Neural progenitor cell (in vitro differentiated cells): ENCODE measurements around the gene CENPO. TPM values are rescaled to one million over a fixed set of nuclear protein-coding genes. Genes with fewer than 3 reads are reported as not detected.
"Not testable (repeated sequence)": the region's sequence is repeated elsewhere in the genome, so short reads cannot be mapped to it uniquely, and the experiment has no call there.

Experiments used
- DNase-seq: peaks from one replicate; pipeline ENCODE4 v3.0.0-alpha.2; 2016; ENCODE audit warnings: low spot score
- H2AFZ ChIP-seq: fragments of 200-600 bp; sonication (generic); replicated peaks from 2 replicates; pipeline ENCODE4 v1.6.1; 2016; ENCODE audit warnings: antibody characterized with exemption
- H3F3A ChIP-seq: fragments of 200-600 bp; sonication (generic); 2 replicates; pipeline ENCODE4 v1.6.1; 2016; ENCODE audit warnings: antibody characterized with exemption, low read depth
- H3K27ac ChIP-seq: fragments of 200-600 bp; sonication (generic); 2 replicates; pipeline ENCODE4 v1.5.1; 2016; ENCODE audit warnings: mild to moderate bottlenecking
- H3K27me3 ChIP-seq: fragments of 200-600 bp; sonication (generic); 2 replicates; pipeline ENCODE4 v1.6.1; 2016; ENCODE audit warnings: mild to moderate bottlenecking, moderate library complexity
- H3K36me3 ChIP-seq: fragments of 200-600 bp; sonication (generic); 2 replicates; pipeline ENCODE4 v1.5.1; 2016
- H3K4me1 ChIP-seq: fragments of 200-600 bp; sonication (generic); 2 replicates; pipeline ENCODE4 v1.6.1; 2016; ENCODE audit warnings: mixed run types
- H3K4me2 ChIP-seq: fragments of 200-600 bp; sonication (generic); 2 replicates; pipeline ENCODE4 v1.6.1; 2016
- H3K4me3 ChIP-seq: fragments of 200-600 bp; sonication (generic); 2 replicates; pipeline ENCODE4 v1.5.1; 2016
- H3K79me2 ChIP-seq: fragments of 200-600 bp; sonication (generic); 2 replicates; pipeline ENCODE4 v1.6.1; 2016; ENCODE audit warnings: low read depth
- H3K9ac ChIP-seq: fragments of 200-600 bp; sonication (generic); 2 replicates; pipeline ENCODE4 v1.6.1; 2016
- H3K9me3 ChIP-seq: fragments of 200-600 bp; sonication (generic); 2 replicates; pipeline ENCODE4 v1.5.1; 2016; ENCODE audit warnings: low read depth
- H4K20me1 ChIP-seq: fragments of 200-600 bp; sonication (generic); 2 replicates; pipeline ENCODE4 v1.6.1; 2016; ENCODE audit warnings: low read depth
- H3K27ac Mint-ChIP-seq: 3 replicates; pipeline ENCODE4 v1.8.0; 2021; ENCODE audit warnings: mixed read lengths
- H3K27me3 Mint-ChIP-seq: 2 replicates; pipeline ENCODE4 v1.8.0; 2022; ENCODE audit warnings: low read depth, mild to moderate bottlenecking, inconsistent platforms, moderate library complexity, mixed read lengths; ENCODE audit not compliant: insufficient read depth
- H3K36me3 Mint-ChIP-seq: 3 replicates; pipeline ENCODE4 v1.8.0; 2021; ENCODE audit warnings: mixed read lengths
- H3K4me1 Mint-ChIP-seq: 3 replicates; pipeline ENCODE4 v1.8.0; 2021; ENCODE audit warnings: mixed read lengths
- H3K4me3 Mint-ChIP-seq: 3 replicates; pipeline ENCODE4 v1.8.0; 2021; ENCODE audit warnings: mild to moderate bottlenecking, moderate library complexity, mixed read lengths
- H3K9me3 Mint-ChIP-seq: 3 replicates; pipeline ENCODE4 v1.8.0; 2020; ENCODE audit warnings: mixed read lengths
- CTCF ChIP-seq: fragments of 200-600 bp; sonication (generic); IDR thresholded peaks from 2 replicates; pipeline ENCODE4 v1.5.1; 2017; ENCODE audit warnings: antibody characterized with exemption, mild to moderate bottlenecking
- EZH2 ChIP-seq: fragments of 200-600 bp; sonication (generic); IDR thresholded peaks from 2 replicates; pipeline ENCODE4 v1.6.1; 2017; ENCODE audit warnings: antibody characterized with exemption, mild to moderate bottlenecking, moderate library complexity
- EZH2phosphoT487 ChIP-seq: fragments of 200-600 bp; sonication (generic); IDR thresholded peaks from 2 replicates; pipeline ENCODE4 v1.6.1; 2017; ENCODE audit warnings: antibody characterized with exemption
- total RNA-seq: library from RNA; depleted of rRNA; stranded (reverse); fragments of >200 nt; gene quantifications from 2 replicates; pipeline ENCODE4 v1.2.3, GENCODE V29; 2015; ENCODE audit warnings: low replicate concordance

CENPO gene
- total RNA-seq, 1 donor from 2014 or later, result 50.6 TPM

GRCh38 chr2:24797644-24798043 is 4.4 kb downstream of the CENPO start:
- H3F3A ChIP-seq, result peaks cover 16% of the 10 kb centered on the region
- Mint-ChIP-seq H3K27ac (no peak overlapping the region), H3K9me3 (peaks cover 27% of the 10 kb centered on the region), H3K4me1 (peaks cover 15% of the 10 kb centered on the region), H3K27me3 (peaks cover 2% of the 10 kb centered on the region), H3K4me3 (no peak overlapping the region), H3K36me3 (peaks cover 49% of the 10 kb centered on the region)
- H3K79me2 ChIP-seq, result peaks cover 87% of the 10 kb centered on the region
- H3K27me3 ChIP-seq, result no peaks in the 10 kb centered on the region
- H3K36me3 ChIP-seq, result peaks cover 38% of the 10 kb centered on the region
- H4K20me1 ChIP-seq, result no peaks in the 10 kb centered on the region
- no peak overlapping the region for H2AFZ ChIP-seq
- no peak overlapping the region for H3K4me2 ChIP-seq
- peaks cover 14% of the 10 kb centered on the region for H3K4me1 ChIP-seq
- no peak overlapping the region for H3K9ac ChIP-seq
- TF ChIP-seq EZH2 (no peak), CTCF (no peak), EZH2phosphoT487 (no peak)
- no peak overlapping the region for H3K4me3 ChIP-seq
- H3K27ac ChIP-seq, result no peak overlapping the region
- no peaks in the 10 kb centered on the region for H3K9me3 ChIP-seq
- DNase-seq, result no peak

- H3K4me2 ChIP-seq, H3K4me3 Mint-ChIP-seq, H3K4me1 Mint-ChIP-seq, H4K20me1 ChIP-seq, H3K4me3 ChIP-seq, DNase-seq, H3K4me1 ChIP-seq, H3K27me3 ChIP-seq, H3K9me3 ChIP-seq, H3K9ac ChIP-seq, H3K27ac ChIP-seq, H3K27me3 Mint-ChIP-seq, H2AFZ ChIP-seq, H3F3A ChIP-seq, H3K27ac Mint-ChIP-seq: not testable (repeated sequence)
- Histone ChIP-seq H3K79me2 (peaks cover 92% of the 10 kb centered on the region), H3K36me3 (peaks cover 34% of the 10 kb centered on the region)
- Mint-ChIP-seq H3K9me3 (peaks cover 48% of the 10 kb centered on the region), H3K36me3 (peaks cover 74% of the 10 kb centered on the region)
Measured at GRCh38 chr2:24800487-24800886, 7.3 kb downstream of the CENPO start.

GRCh38 chr2:24805811-24806660 is 12.8 kb downstream of the CENPO start:
- H3K36me3 Mint-ChIP-seq, result peaks cover 66% of the 10 kb centered on the region
- H3K27ac Mint-ChIP-seq, H3K4me3 ChIP-seq: not testable (repeated sequence)

GRCh38 chr2:24806661-24807036 is 13.4 kb downstream of the CENPO start:
- H3K4me2 ChIP-seq, result no peak overlapping the region
- peaks cover 38% of the 10 kb centered on the region for H3K36me3 ChIP-seq
- Mint-ChIP-seq H3K27ac (no peak overlapping the region), H3K4me1 (no peaks in the 10 kb centered on the region), H3K27me3 (peaks cover 2% of the 10 kb centered on the region), H3K9me3 (peaks cover 35% of the 10 kb centered on the region), H3K4me3 (no peak overlapping the region), H3K36me3 (peaks cover 61% of the 10 kb centered on the region)
- H3K27me3 ChIP-seq, result no peaks in the 10 kb centered on the region
- H4K20me1 ChIP-seq, result no peaks in the 10 kb centered on the region
- H2AFZ ChIP-seq, result no peak overlapping the region
- no peak for TF ChIP-seq EZH2
- no peak for TF ChIP-seq EZH2phosphoT487
- TF ChIP-seq CTCF, result no peak
- peaks cover 92% of the 10 kb centered on the region for H3K79me2 ChIP-seq
- no peak overlapping the region for H3K9ac ChIP-seq
- no peak overlapping the region for H3K4me3 ChIP-seq
- no peaks in the 10 kb centered on the region for H3K4me1 ChIP-seq
- no peak for DNase-seq
- no peak overlapping the region for H3K27ac ChIP-seq
- H3K9me3 ChIP-seq, result no peaks in the 10 kb centered on the region
- H3F3A ChIP-seq, result no peaks in the 10 kb centered on the region

More at GRCh38 chr2:24805811-24806660, 12.8 kb downstream of the CENPO start:
- not testable (repeated sequence) for H3K27me3 ChIP-seq, H3K4me1 ChIP-seq, H3K27ac ChIP-seq, H3K4me1 Mint-ChIP-seq, H4K20me1 ChIP-seq, H2AFZ ChIP-seq, H3K9ac ChIP-seq, H3K9me3 ChIP-seq, H3F3A ChIP-seq, H3K27me3 Mint-ChIP-seq, DNase-seq, H3K4me2 ChIP-seq
- Mint-ChIP-seq H3K9me3 (peaks cover 37% of the 10 kb centered on the region), H3K4me3 (peak overlapping the region; percentile 55)
- peaks cover 41% of the 10 kb centered on the region for H3K36me3 ChIP-seq
- H3K79me2 ChIP-seq, result peaks cover 92% of the 10 kb centered on the region
